Measurements from ENCODE around the gene GUCY1A1.

The GUCY1A1 gene

GRCh38 chr4:155741546-155741945 is 74.9 kb downstream of the GUCY1A1 start:
- DNase-seq (ENCODE audit: low read depth, low spot score) = no peak

GRCh38 chr4:155742310-155743015 is 75.8 kb downstream of the GUCY1A1 start:
- no peak for DNase-seq (ENCODE audit: low read depth, low spot score)

GRCh38 chr4:155745984-155746383 is 79.3 kb downstream of the GUCY1A1 start:
- DNase-seq (ENCODE audit: low read depth, low spot score) = no peak

GRCh38 chr4:155748039-155748438 is 81.4 kb downstream of the GUCY1A1 start:
- DNase-seq (ENCODE audit: low read depth, low spot score) = no peak

DNA sequence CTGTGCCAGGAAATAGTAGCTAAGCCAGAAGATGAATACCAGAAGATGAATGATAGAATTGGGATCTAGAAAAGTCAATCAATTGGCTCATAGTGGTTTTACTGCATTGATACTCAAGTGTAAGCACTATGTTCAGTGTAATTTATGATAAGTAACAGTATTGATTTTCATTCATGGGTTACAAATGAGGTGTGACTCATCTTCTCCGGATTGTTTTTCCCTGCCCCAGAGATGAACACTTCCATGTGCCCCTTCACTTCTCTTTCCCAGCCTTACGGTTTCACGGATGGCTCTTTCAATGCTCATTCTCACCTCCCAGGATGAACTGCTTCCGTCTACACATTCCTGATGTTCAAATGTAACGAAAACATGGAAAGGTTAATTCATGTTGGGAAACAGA is 82.4 kb downstream of the GUCY1A1 start:
- DNase-seq (ENCODE audit: low read depth, low spot score) = no peak

DNA sequence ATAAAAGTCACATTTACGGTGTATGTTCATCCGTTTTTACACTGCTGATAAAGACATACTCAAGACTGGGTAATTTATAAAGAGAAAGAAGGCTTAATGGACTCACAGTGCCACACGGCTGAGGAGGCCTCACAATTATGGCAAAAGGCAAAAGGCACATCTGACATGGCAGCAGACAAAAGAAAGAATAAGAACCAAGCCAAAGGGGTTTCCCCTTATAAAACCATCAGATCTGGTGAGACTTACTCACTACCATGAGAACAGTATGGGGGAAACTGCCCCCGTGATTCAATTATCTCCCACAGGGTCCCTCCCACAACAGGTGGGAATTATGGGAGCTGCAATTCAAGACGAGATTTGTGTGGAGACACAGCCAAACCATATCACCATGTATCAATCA is 84.9 kb downstream of the GUCY1A1 start:
- DNase-seq (ENCODE audit: low read depth, low spot score) = no peak

DNA sequence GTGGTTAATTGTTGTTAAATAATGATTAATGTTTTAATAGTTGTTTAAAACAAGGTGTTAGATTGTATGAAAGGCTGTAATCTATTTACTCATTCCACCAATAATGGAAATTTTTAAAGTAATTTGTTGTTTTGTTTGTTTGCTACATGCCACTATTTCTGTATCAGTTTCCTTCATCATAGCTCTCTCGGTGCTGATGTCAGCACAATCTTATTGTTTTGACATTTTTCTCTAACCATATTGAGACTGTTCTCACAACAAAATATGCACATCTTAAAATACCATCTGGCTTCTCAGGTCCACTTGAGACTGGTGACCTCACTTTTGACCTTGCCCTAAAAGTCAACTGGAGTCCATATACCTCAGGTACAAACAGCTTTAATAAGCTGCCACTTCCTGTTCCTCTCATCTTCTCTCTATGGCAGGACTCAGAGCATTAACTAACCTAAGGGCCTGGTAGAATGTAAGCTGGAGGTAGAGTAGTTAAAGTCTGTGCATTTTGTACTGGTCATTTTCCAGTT is 91.2 kb downstream of the GUCY1A1 start:
- no peak for DNase-seq (ENCODE audit: low read depth, low spot score)

GRCh38 chr4:155758481-155759371 is 92.1 kb downstream of the GUCY1A1 start, which contains the start of gene GUCY1B1:
TSS of gene GUCY1B1 (plus strand) at chr4:155759021. CDS start at chr4:155759141, 120 bp downstream.
- DNase-seq (ENCODE audit: low read depth, low spot score) = peak; percentile 86

DNA sequence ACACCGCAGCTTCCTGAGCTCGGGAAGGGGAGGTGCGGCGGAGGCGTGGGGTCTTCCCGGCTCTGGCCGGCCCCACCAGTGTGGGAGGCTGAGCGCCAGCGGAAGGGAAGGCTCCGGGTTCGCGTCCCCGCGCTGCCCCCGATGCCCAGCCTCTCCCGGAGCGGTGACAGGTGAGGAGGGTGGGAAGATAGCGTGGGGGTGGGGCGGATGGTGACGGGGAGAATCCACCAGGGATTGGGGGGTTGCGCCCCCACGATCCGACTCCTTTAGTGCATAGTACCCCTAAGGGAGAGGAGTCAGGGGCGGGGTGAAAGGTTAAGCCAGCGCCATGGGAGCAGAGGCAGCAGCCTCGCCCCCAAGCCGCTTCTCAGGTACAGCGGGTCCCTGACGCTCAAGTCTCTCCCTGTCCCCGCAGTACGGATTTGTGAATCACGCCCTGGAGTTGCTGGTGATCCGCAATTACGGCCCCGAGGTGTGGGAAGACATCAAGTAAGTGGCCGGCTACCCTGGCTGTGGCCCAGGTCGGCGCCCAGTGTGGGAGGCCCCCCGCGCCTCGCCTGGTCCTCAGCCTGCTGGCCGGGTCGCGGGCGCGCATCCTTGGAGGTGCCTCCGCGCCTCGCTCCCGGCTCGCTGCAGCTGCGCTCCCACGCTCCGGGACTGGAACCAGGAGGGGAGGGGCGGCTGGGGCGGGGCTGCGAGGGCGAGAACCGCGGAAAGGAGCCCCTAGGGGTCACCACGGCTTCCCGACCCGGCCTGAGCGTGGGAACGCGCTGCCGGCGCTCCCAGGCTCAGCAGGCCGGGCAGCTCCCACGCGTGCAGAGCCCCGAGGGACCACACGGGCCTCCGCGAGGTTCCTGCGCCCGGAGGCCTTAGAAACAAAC is 93.0 kb downstream of the GUCY1A1 start:
- DNase-seq (ENCODE audit: low read depth, low spot score) = no peak

DNA sequence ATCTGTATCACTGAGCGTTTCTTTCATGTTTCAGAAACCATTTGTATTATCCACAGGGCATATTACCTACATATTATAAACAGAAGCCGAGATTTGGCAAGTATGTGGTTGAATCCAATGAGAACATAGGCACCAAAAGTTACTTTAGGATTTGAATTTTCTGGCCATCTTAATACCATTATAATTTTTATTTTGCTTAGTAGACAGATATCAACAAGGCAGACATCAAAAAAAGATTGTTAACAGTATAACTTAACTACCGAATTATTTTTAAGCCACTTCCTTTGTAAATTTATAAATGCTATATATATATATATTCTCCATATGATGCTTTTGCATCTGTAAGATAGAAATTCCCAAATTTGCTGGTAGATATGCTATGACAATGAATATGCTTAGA is 94.4 kb downstream of the GUCY1A1 start:
- no peak for DNase-seq (ENCODE audit: low read depth, low spot score)

DNA sequence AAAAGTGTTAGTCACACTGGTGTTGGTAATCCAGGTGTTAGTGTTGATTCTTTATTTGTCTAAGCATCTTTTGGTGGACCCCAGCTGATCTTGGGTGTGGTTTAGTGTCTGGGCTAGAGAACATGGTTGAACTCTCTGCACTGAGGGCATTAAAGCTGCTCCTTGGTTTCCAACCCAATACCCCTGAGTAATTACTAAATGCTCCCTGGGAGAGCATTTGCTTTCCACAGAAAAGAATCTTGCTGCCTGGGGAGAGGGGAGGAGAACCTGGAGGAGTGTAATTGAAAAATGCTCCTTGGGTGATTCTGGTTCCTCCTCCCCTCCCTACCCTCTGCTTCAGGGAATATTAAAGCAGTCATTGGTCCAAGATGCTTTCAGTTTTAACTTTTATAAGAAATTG is 95.3 kb downstream of the GUCY1A1 start:
- no peak for DNase-seq (ENCODE audit: low read depth, low spot score)

GRCh38 chr4:155762334-155762733 is 95.7 kb downstream of the GUCY1A1 start:
- DNase-seq (ENCODE audit: low read depth, low spot score) = no peak

DNA sequence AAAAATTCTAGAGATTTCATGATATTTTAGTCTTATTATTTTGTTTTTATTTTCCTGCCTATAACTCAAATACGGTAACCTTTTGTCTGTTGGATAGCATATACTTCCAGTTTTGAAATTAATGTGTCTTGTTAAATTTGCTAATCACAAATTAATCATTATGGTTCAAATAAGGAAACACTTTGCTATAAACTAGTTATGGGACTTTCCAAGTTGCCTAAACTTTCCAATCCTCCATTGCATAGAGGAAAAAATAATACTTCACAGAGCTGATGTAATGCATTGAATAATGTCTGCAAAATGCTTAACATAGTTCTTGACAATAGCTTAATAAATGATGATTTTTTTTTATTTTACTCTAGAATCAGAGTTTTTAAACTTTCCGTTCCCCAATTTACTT is 96.9 kb downstream of the GUCY1A1 start:
- DNase-seq (ENCODE audit: low read depth, low spot score) = no peak

GRCh38 chr4:155765149-155765548 is 98.5 kb downstream of the GUCY1A1 start:
- DNase-seq (ENCODE audit: low read depth, low spot score) = no peak

DNA sequence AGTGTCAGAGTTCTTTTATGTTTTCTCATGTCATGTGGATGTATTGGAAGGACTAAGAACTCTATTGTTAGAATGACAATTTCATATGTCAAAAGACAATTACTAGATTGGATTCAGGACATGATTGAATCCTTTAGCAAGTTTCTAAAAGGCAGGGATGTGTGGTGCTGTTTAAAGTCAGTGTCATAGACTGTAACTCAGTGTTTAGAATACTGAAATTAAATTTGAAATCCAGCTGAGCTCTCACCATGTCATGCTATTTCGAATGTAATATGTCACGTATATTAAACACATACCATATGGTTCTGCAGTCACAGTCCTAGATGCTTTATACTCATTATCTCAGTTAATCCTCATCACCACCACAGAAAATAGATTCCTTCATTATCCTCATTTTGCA is 100.0 kb downstream of the GUCY1A1 start:
- DNase-seq (ENCODE audit: low read depth, low spot score) = no peak

GRCh38 chr4:155768370-155768769 is 101.7 kb downstream of the GUCY1A1 start:
- no peak for DNase-seq (ENCODE audit: low read depth, low spot score)

GRCh38 chr4:155769090-155769489 is 102.4 kb downstream of the GUCY1A1 start:
- DNase-seq (ENCODE audit: low read depth, low spot score) = no peak

GRCh38 chr4:155772459-155773195 is 106.0 kb downstream of the GUCY1A1 start:
- no peak for DNase-seq (ENCODE audit: low read depth, low spot score)

- DNase-seq (ENCODE audit: low read depth, low spot score) = no peak
These were observed 106.7 kb downstream of the GUCY1A1 start for GRCh38 chr4:155773196-155773800.

- DNase-seq (ENCODE audit: low read depth, low spot score) = no peak
These were observed 107.4 kb downstream of the GUCY1A1 start for GRCh38 chr4:155774033-155774432.
